ENCODE results near the gene RGS7.
"Not testable (repeated sequence)": the region's sequence is repeated elsewhere in the genome, so short reads cannot be mapped to it uniquely, and the experiment has no call there.

DNA sequence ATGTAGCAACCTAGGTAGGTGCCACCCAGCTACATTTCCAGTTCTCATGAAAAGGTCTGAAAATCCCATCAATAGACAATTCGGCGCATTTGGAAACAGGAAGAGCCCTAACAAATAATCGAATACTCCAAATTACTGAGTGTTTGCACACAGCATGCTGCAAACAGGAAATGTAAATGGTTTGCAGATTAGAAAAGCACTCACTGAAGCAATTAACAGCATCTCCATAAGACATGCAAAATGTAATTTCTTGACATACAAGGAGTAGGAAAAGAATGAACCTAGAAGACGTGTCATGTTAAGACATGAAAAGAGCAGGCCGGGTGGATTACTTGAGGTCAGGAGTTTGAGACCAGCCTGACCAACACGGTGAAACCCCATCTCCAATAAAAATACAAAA lies 598.2 kb downstream of the RGS7 start:
- TF ChIP-seq, protein P1, sequence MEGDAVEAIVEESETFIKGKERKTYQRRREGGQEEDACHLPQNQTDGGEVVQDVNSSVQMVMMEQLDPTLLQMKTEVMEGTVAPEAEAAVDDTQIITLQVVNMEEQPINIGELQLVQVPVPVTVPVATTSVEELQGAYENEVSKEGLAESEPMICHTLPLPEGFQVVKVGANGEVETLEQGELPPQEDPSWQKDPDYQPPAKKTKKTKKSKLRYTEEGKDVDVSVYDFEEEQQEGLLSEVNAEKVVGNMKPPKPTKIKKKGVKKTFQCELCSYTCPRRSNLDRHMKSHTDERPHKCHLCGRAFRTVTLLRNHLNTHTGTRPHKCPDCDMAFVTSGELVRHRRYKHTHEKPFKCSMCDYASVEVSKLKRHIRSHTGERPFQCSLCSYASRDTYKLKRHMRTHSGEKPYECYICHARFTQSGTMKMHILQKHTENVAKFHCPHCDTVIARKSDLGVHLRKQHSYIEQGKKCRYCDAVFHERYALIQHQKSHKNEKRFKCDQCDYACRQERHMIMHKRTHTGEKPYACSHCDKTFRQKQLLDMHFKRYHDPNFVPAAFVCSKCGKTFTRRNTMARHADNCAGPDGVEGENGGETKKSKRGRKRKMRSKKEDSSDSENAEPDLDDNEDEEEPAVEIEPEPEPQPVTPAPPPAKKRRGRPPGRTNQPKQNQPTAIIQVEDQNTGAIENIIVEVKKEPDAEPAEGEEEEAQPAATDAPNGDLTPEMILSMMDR (IDR thresholded peaks at IDR 0.05), result not testable (repeated sequence)
- TF ChIP-seq POLR2AphosphoS5, TCF7L2 (IDR thresholded peaks at IDR 0.05; ENCODE audit: low read depth, low read length): not testable (repeated sequence)
